Ovary (tissue), 9 donors: ENCODE results near the gene POLE4. TPM values are rescaled to one million over a fixed set of nuclear protein-coding genes. Genes with fewer than 3 reads are reported as not detected.

Experiments used
- DNase-seq, 5 donors: peaks; one replicate each; pipeline ENCODE4 v3.0.0-alpha.2; 2019 to 2020
- H3K27ac ChIP-seq, 2 donors: fragments of 200-600 bp; one replicate each; pipeline versions ENCODE4 v1.5.1 to v1.8.0; 2019 to 2022
- H3K27me3 ChIP-seq: fragments of 200-600 bp; one replicate; pipeline ENCODE4 v1.8.0; 2022
- H3K36me3 ChIP-seq: fragments of 200-600 bp; sonication (generic); one replicate; pipeline ENCODE4 v1.5.1; 2019
- H3K4me1 ChIP-seq: one replicate; pipeline ENCODE4 v1.8.1; 2013; ENCODE audit warnings: mild to moderate bottlenecking, moderate library complexity; ENCODE audit not compliant: insufficient read depth
- H3K4me3 ChIP-seq: fragments of 200-600 bp; sonication (generic); one replicate; pipeline ENCODE4 v1.5.1; 2017
- H3K9me3 ChIP-seq, 2 donors: fragments of 200-600 bp in 1 of 2; sonication (generic) in 1 of 2; one replicate each; pipeline versions ENCODE4 v1.5.1 to v1.8.1; 2013 to 2019; ENCODE audit warnings: mild to moderate bottlenecking in 1 of 2, moderate library complexity in 1 of 2
- EP300 ChIP-seq: sonication (generic); formaldehyde crosslinking; IDR thresholded peaks from one replicate; pipeline ENCODE4 v1.6.1; 2017; ENCODE audit warnings: antibody characterized with exemption
- POLR2A ChIP-seq: fragments of 450-650 bp; IDR thresholded peaks from one replicate; pipeline ENCODE4 v1.6.1; 2017; ENCODE audit warnings: antibody characterized with exemption, mild to moderate bottlenecking, moderate library complexity
- WGBS, 3 donors: extraction: QIAGEN DNeasy Blood & Tissue Kit in 1 of 3; methylation state at CpG; one replicate each; pipeline versions ENCODE4 v1.1.5 to v1.1.7; 2013 to 2017; 5-methylcytosine and 5-hydroxymethylcytosine counted together
- intact Hi-C, 4 donors: fragments of 100-400 bp; cut with DNase I; formaldehyde crosslinking; loops; one replicate each; pipeline versions ENCODE4 v1.11.0 to v1.15.1; 2022 to 2023
- polyA plus RNA-seq, 2 donors: library from polyadenylated mRNA; stranded (reverse); fragments of 200-250 nt in 1 of 2; fragments of 350-450 nt in 1 of 2; fragmentation: Illumina TruSeq in 1 of 2; extraction: RNeasy Lipid Tissue Mini Kit (QIAGEN cat#74804) in 1 of 2; gene quantifications; one replicate each; pipeline ENCODE4 v1.2.3, GENCODE V29; 2013 to 2014
- total RNA-seq, 7 donors: library from RNA; depleted of rRNA in 2 of 7; stranded (reverse); fragments of >200 nt in 2 of 7; fragmentation: NEBNext Ultra II Directional in 3 of 7; extraction: Animal tissue kit (Norgen Biotek cat#: 25700) in 3 of 7; gene quantifications; one replicate each; pipeline versions ENCODE4 v1.1.0 to v1.2.4, GENCODE V29; 2016 to 2023
- TF ChIP-seq, protein P1 (sequence below), 3 donors: fragments of 450-650 bp in 2 of 3; fragments of 200-600 bp in 1 of 3; IDR thresholded peaks; one replicate each; pipeline versions ENCODE4 v1.5.1 to v1.8.0; 2016 to 2022; ENCODE audit warnings: antibody characterized with exemption in 3 of 3, mild to moderate bottlenecking in 1 of 3
- donor health status: DM: no; HTN: no; CAD: no; lungs with moderate emphysema.
- donor health status: DM: no; HTN: no; CAD: no.
- donor health status: Bipolar disorder and iron deficiency.
- donor health status: DM: yes; HTN: yes; CAD: no.
- donor health status: DM: no; HTN: no; CAD: no.
- donor health status: DM: yes; HTN: yes; CAD: no.

Gene POLE4
- total and polyA plus RNA-seq, 9 donors = 30.3 to 77.1 (median 47.5) TPM

GRCh38 chr2:74954500-74954874 is 4.0 kb upstream of the POLE4 start:
- peaks cover 0 to 4% of the 10 kb centered on the region in 2 donors for H3K9me3 ChIP-seq
- no peaks in the 10 kb centered on the region for H3K36me3 ChIP-seq
- peaks cover 3% of the 10 kb centered on the region for H3K4me1 ChIP-seq
- H3K27ac ChIP-seq = no peak overlapping the region
- DNase-seq = no peak
- TF ChIP-seq POLR2A = no peak
- H3K27me3 ChIP-seq = no peaks in the 10 kb centered on the region
- H3K4me3 ChIP-seq = no peak overlapping the region
- intact Hi-C loops = no loop called here
- 72 to 82% (median 76%) methylated on average over 4 of the region's 4 CpGs for WGBS, 3 donors

- no peaks in the 10 kb centered on the region for H3K36me3 ChIP-seq
- intact Hi-C loops = no loop called here
- no peaks in the 10 kb centered on the region for H3K27me3 ChIP-seq
- no peak for DNase-seq
- TF ChIP-seq, protein P1, sequence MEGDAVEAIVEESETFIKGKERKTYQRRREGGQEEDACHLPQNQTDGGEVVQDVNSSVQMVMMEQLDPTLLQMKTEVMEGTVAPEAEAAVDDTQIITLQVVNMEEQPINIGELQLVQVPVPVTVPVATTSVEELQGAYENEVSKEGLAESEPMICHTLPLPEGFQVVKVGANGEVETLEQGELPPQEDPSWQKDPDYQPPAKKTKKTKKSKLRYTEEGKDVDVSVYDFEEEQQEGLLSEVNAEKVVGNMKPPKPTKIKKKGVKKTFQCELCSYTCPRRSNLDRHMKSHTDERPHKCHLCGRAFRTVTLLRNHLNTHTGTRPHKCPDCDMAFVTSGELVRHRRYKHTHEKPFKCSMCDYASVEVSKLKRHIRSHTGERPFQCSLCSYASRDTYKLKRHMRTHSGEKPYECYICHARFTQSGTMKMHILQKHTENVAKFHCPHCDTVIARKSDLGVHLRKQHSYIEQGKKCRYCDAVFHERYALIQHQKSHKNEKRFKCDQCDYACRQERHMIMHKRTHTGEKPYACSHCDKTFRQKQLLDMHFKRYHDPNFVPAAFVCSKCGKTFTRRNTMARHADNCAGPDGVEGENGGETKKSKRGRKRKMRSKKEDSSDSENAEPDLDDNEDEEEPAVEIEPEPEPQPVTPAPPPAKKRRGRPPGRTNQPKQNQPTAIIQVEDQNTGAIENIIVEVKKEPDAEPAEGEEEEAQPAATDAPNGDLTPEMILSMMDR (IDR thresholded peaks at IDR 0.05) = no peak
- TF ChIP-seq EP300 = no peak
- TF ChIP-seq POLR2A = no peak
- H3K4me1 ChIP-seq = peaks cover 3% of the 10 kb centered on the region
- peak overlapping the region; percentile 82 to 97 for H3K27ac ChIP-seq
- H3K4me3 ChIP-seq = peak overlapping the region; percentile 75
- no peaks in the 10 kb centered on the region for H3K9me3 ChIP-seq
- WGBS, 3 donors = 44 to 50% (median 46%) methylated on average over 4 of the region's 4 CpGs
These were observed 563 bp upstream of the POLE4 start for GRCh38 chr2:74957886-74958273.

DNA sequence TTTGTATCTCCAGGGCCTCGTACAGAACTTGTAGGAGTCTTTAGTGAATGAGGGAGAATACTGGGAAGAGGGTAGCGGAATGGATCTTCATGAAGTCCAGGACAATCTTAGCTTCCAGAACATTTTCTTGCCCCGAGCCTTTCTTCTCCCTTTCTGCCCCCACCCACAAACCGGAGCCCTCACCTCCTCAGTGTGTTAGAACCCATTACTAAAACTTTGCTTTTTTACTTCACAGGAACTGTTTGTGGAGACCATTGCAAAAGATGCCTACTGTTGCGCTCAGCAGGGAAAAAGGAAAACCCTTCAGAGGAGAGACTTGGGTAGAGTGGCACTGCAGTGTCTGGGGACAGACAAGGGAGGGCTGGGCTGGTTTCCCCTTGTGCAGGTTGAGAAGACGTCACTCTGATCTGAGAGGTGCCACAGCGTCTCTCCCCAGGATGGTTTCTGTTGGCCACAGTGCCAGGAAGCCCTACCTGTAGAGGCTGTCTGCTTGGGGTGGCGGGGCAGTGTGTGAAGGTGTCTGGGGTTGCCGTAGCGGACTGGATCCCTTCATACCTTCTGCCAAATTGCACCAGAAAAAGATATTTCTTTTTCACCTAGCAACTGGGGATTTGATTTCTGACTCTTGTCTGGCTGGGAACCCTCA is 786 bp downstream of the POLE4 start:
- Histone ChIP-seq H3K27ac (peak overlapping the region in 1 of 2 donors; percentile 97), H3K4me3 (peak overlapping the region; percentile 75), H3K27me3 (no peaks in the 10 kb centered on the region), H3K9me3 (no peaks in the 10 kb centered on the region), H3K4me1 (peaks cover 3% of the 10 kb centered on the region), H3K36me3 (no peaks in the 10 kb centered on the region)
- DNase-seq = peak; percentile 8 to 32 (median 24)
- WGBS, 3 donors = 85 to 87% (median 85%) methylated on average over 10 of the region's 10 CpGs
- intact Hi-C loops = no loop called here
- TF ChIP-seq POLR2A (no peak), EP300 (no peak)
- TF ChIP-seq, protein P1 (IDR thresholded peaks at IDR 0.05) = no peak

DNA sequence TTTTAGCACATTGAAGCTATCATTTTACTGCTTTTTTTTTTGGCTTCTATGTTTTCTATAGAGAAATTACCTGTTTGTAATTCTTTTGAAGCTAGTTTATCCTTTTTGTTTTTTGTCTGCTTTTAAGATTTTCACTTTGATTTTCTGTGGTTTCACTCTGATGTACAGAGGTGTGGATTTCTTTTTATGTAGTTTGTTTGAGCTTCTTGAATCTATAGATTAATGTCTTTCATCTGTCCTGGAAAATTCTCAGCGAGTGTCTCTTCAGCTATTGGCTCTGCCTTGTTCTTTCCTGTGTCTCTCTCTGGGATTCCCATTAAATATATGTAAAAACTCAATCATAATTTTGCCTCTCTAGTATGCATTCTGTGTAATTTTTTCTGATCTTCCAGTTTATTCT is 8.4 kb downstream of the POLE4 start:
- Histone ChIP-seq H3K27me3 (no peaks in the 10 kb centered on the region), H3K27ac (no peak overlapping the region), H3K9me3 (no peaks in the 10 kb centered on the region), H3K4me1 (no peaks in the 10 kb centered on the region), H3K36me3 (no peaks in the 10 kb centered on the region), H3K4me3 (no peak overlapping the region)
- intact Hi-C loops = no loop called here
- TF ChIP-seq, protein P1 (IDR thresholded peaks at IDR 0.05) = no peak
- TF ChIP-seq POLR2A = no peak
- TF ChIP-seq EP300 = no peak
- DNase-seq = no peak
- 91 to 100% (median 100%) methylated on average over 1 of the region's 1 CpG for WGBS, 3 donors

- Histone ChIP-seq H3K4me1 (no peaks in the 10 kb centered on the region), H3K9me3 (no peaks in the 10 kb centered on the region), H3K4me3 (no peak overlapping the region), H3K36me3 (no peaks in the 10 kb centered on the region), H3K27me3 (no peaks in the 10 kb centered on the region), H3K27ac (no peak overlapping the region)
- 86 to 90% (median 87%) methylated on average over 7 of the region's 7 CpGs for WGBS, 3 donors
- DNase-seq = no peak
- intact Hi-C loops = no loop called here
- TF ChIP-seq EP300 (no peak), POLR2A (no peak)
- TF ChIP-seq, protein P1 (IDR thresholded peaks at IDR 0.05) = no peak
These were observed 16.6 kb downstream of the POLE4 start for GRCh38 chr2:74975016-74975415.
